KOPT-K1 (cell line): Measurements from ENCODE around the gene C5orf63.
"Not testable (repeated sequence)": the region's sequence is repeated elsewhere in the genome, so short reads cannot be mapped to it uniquely, and the experiment has no call there.

ENCODE experiments used
- H3K27ac ChIP-seq: fragments of 200-600 bp; sonication (generic); 2 replicates; pipeline ENCODE4 v1.5.1; 2016; ENCODE audit warnings: antibody characterized with exemption, mild to moderate bottlenecking, low read depth, low read length; ENCODE audit not compliant: poor library complexity, severe bottlenecking
- H3K36me3 ChIP-seq: fragments of 200-600 bp; sonication (generic); 2 replicates; pipeline ENCODE4 v1.5.1; 2017; ENCODE audit warnings: antibody characterized with exemption, mild to moderate bottlenecking, low read length, moderate library complexity; ENCODE audit not compliant: insufficient read depth
- H3K9me3 ChIP-seq: fragments of 200-600 bp; sonication (generic); 2 replicates; pipeline ENCODE4 v1.5.1; 2017; ENCODE audit warnings: antibody characterized with exemption, low read length, mild to moderate bottlenecking; ENCODE audit not compliant: insufficient read depth, poor library complexity, severe bottlenecking

The C5orf63 gene

GRCh38 chr5:127072861-127073846, at the start of gene C5orf63:
TSS of gene C5orf63 (minus strand) at chr5:127073502. CDS start at chr5:127058995, 14,507 bp downstream.
- Histone ChIP-seq H3K9me3 (no peaks in the 10 kb centered on the region), H3K36me3 (no peaks in the 10 kb centered on the region), H3K27ac (no peak within 1 kb of the TSS)

GRCh38 chr5:127112347-127112864, 39.1 kb upstream of the C5orf63 start:
- Histone ChIP-seq H3K9me3 (no peaks in the 10 kb centered on the region), H3K36me3 (no peaks in the 10 kb centered on the region), H3K27ac (no peak overlapping the region)

GRCh38 chr5:127111112-127111511, 37.8 kb upstream of the C5orf63 start:
- no peaks in the 10 kb centered on the region for H3K9me3 ChIP-seq
- no peaks in the 10 kb centered on the region for H3K36me3 ChIP-seq
- no peak overlapping the region for H3K27ac ChIP-seq

- not testable (repeated sequence) for H3K9me3 ChIP-seq, H3K36me3 ChIP-seq
These were observed 35.4 kb upstream of the C5orf63 start for GRCh38 chr5:127108624-127109260.

GRCh38 chr5:127101935-127102334, 28.6 kb upstream of the C5orf63 start:
- Histone ChIP-seq H3K9me3 (no peaks in the 10 kb centered on the region), H3K36me3 (no peaks in the 10 kb centered on the region), H3K27ac (no peak overlapping the region)

More at GRCh38 chr5:127108624-127109260, 35.4 kb upstream of the C5orf63 start:
- not testable (repeated sequence) for H3K27ac ChIP-seq

GRCh38 chr5:127101533-127101932, 28.2 kb upstream of the C5orf63 start:
- Histone ChIP-seq H3K36me3 (no peaks in the 10 kb centered on the region), H3K27ac (no peak overlapping the region)

GRCh38 chr5:127098241-127098640, 24.9 kb upstream of the C5orf63 start:
- Histone ChIP-seq H3K9me3 (no peaks in the 10 kb centered on the region), H3K36me3 (no peaks in the 10 kb centered on the region), H3K27ac (no peak overlapping the region)

More at GRCh38 chr5:127101533-127101932, 28.2 kb upstream of the C5orf63 start:
- no peaks in the 10 kb centered on the region for H3K9me3 ChIP-seq

GRCh38 chr5:127097278-127097677, 24.0 kb upstream of the C5orf63 start:
- Histone ChIP-seq H3K27ac (no peak overlapping the region), H3K36me3 (no peaks in the 10 kb centered on the region), H3K9me3 (no peaks in the 10 kb centered on the region)

GRCh38 chr5:127096328-127096993, 23.2 kb upstream of the C5orf63 start:
- no peak overlapping the region for H3K27ac ChIP-seq
- no peaks in the 10 kb centered on the region for H3K9me3 ChIP-seq

GRCh38 chr5:127094161-127094814, 21.0 kb upstream of the C5orf63 start:
- H3K27ac ChIP-seq = no peak overlapping the region
- no peaks in the 10 kb centered on the region for H3K9me3 ChIP-seq
- no peaks in the 10 kb centered on the region for H3K36me3 ChIP-seq

More at GRCh38 chr5:127096328-127096993, 23.2 kb upstream of the C5orf63 start:
- no peaks in the 10 kb centered on the region for H3K36me3 ChIP-seq

- Histone ChIP-seq H3K27ac (no peak overlapping the region), H3K9me3 (no peaks in the 10 kb centered on the region), H3K36me3 (no peaks in the 10 kb centered on the region)
These were observed 19.4 kb upstream of the C5orf63 start for GRCh38 chr5:127092690-127093089.

GRCh38 chr5:127089191-127089590, 15.9 kb upstream of the C5orf63 start:
- no peaks in the 10 kb centered on the region for H3K9me3 ChIP-seq
- H3K27ac ChIP-seq = no peak overlapping the region

GRCh38 chr5:127088251-127088650, 14.9 kb upstream of the C5orf63 start:
- H3K36me3 ChIP-seq = no peaks in the 10 kb centered on the region
- no peaks in the 10 kb centered on the region for H3K9me3 ChIP-seq
- no peak overlapping the region for H3K27ac ChIP-seq

More at GRCh38 chr5:127089191-127089590, 15.9 kb upstream of the C5orf63 start:
- H3K36me3 ChIP-seq = no peaks in the 10 kb centered on the region

- Histone ChIP-seq H3K27ac (no peak overlapping the region), H3K9me3 (no peaks in the 10 kb centered on the region), H3K36me3 (no peaks in the 10 kb centered on the region)
These were observed 13.3 kb upstream of the C5orf63 start for GRCh38 chr5:127086589-127086988.
